Stimulated activated CD8-positive, alpha-beta memory T cell treated with anti-CD3 and anti-CD28 coated beads, Interleukin-15, amount 100 ng/mL, for 24 hours (primary cell): ENCODE measurements around the gene SINHCAF.
"Not testable (repeated sequence)": the region's sequence is repeated elsewhere in the genome, so short reads cannot be mapped to it uniquely, and the experiment has no call there.

Experiments used
- DNase-seq: peaks from one replicate; pipeline ENCODE4 v3.0.0-alpha.2; 2020; ENCODE audit warnings: low read depth

Gene SINHCAF

GRCh38 chr12:31261744-31262143 lies 64.2 kb downstream of the SINHCAF start:
- DNase-seq = no peak

GRCh38 chr12:31260840-31261239 lies 65.1 kb downstream of the SINHCAF start:
- DNase-seq = no peak

- DNase-seq = no peak
These were observed 66.6 kb downstream of the SINHCAF start for GRCh38 chr12:31259136-31259886.

- DNase-seq = no peak
These were observed 68.2 kb downstream of the SINHCAF start for GRCh38 chr12:31257784-31258183.

GRCh38 chr12:31251707-31252611 lies 74.0 kb downstream of the SINHCAF start:
- not testable (repeated sequence) for DNase-seq

GRCh38 chr12:31250179-31250578 lies 75.8 kb downstream of the SINHCAF start:
- no peak for DNase-seq

GRCh38 chr12:31249356-31249755 lies 76.6 kb downstream of the SINHCAF start:
- DNase-seq = no peak

GRCh38 chr12:31248815-31249214 lies 77.1 kb downstream of the SINHCAF start:
- no peak for DNase-seq

GRCh38 chr12:31248337-31248736 lies 77.6 kb downstream of the SINHCAF start:
- no peak for DNase-seq

GRCh38 chr12:31246470-31246850 lies 79.5 kb downstream of the SINHCAF start:
- DNase-seq = no peak

GRCh38 chr12:31245822-31246469 lies 80.0 kb downstream of the SINHCAF start:
- DNase-seq = no peak

GRCh38 chr12:31242418-31242817 lies 83.5 kb downstream of the SINHCAF start:
- DNase-seq = not testable (repeated sequence)

GRCh38 chr12:31238764-31239387 lies 87.1 kb downstream of the SINHCAF start:
- no peak for DNase-seq

- DNase-seq = not testable (repeated sequence)
These were observed 87.6 kb downstream of the SINHCAF start for GRCh38 chr12:31238333-31238732.

- no peak for DNase-seq
These were observed 88.8 kb downstream of the SINHCAF start for GRCh38 chr12:31236998-31237637.

GRCh38 chr12:31235868-31236395 lies 90.0 kb downstream of the SINHCAF start:
- no peak for DNase-seq

GRCh38 chr12:31234955-31235867 lies 90.7 kb downstream of the SINHCAF start:
- no peak for DNase-seq

GRCh38 chr12:31234053-31234840 lies 91.7 kb downstream of the SINHCAF start:
- no peak for DNase-seq

GRCh38 chr12:31233061-31233730 lies 92.8 kb downstream of the SINHCAF start:
- no peak for DNase-seq
